IMR-90 (cell line): ENCODE measurements around the gene SHISA3.

Experiments
- BHLHE40 ChIP-seq: fragments of 150-350 bp; IDR thresholded peaks from 2 replicates; pipeline ENCODE4 v1.6.1; 2016; ENCODE audit warnings: mild to moderate bottlenecking, low read depth, low read length
- CEBPB ChIP-seq: IDR thresholded peaks from 2 replicates; pipeline ENCODE4 v1.6.1; 2012; ENCODE audit warnings: low read depth, low read length, improper control_type of control experiment
- CHD1 ChIP-seq: IDR thresholded peaks from 2 replicates; pipeline ENCODE4 v1.6.1; 2012; ENCODE audit warnings: low read depth, low read length, improper control_type of control experiment
- MAFK ChIP-seq: IDR thresholded peaks from 2 replicates; pipeline ENCODE4 v1.6.1; 2012; ENCODE audit warnings: low read depth, low read length, improper control_type of control experiment
- MAZ ChIP-seq: IDR thresholded peaks from 2 replicates; pipeline ENCODE4 v1.6.1; 2012; ENCODE audit warnings: low read depth, mild to moderate bottlenecking, low read length, improper control_type of control experiment, moderate library complexity, borderline replicate concordance
- MXI1 ChIP-seq: IDR thresholded peaks from 2 replicates; pipeline ENCODE4 v1.6.1; 2012; ENCODE audit warnings: low read depth, mild to moderate bottlenecking, low read length, moderate library complexity, borderline replicate concordance
- POLR2A ChIP-seq: IDR thresholded peaks from 2 replicates; pipeline ENCODE4 v1.6.1; 2012; ENCODE audit warnings: mild to moderate bottlenecking, low read depth, low read length
- RAD21 ChIP-seq: IDR thresholded peaks from 2 replicates; pipeline ENCODE4 v1.6.1; 2012; ENCODE audit warnings: low read length, improper control_type of control experiment
- SMC3 ChIP-seq: fragments of 150-350 bp; IDR thresholded peaks from 2 replicates; pipeline ENCODE4 v1.6.1; 2016; ENCODE audit warnings: low read depth, mild to moderate bottlenecking, antibody characterized with exemption, low read length, moderate library complexity
- TF ChIP-seq, protein P1 (sequence below): conservative IDR thresholded peaks from 2 replicates; pipeline ENCODE4 v1.5.1; 2012; ENCODE audit warnings: mild to moderate bottlenecking, low read depth, low read length, improper control_type of control experiment
- TF ChIP-seq, protein P2 (sequence below): fragments of 150-350 bp; IDR thresholded peaks from 2 replicates; pipeline ENCODE4 v1.6.1; 2017; ENCODE audit warnings: mild to moderate bottlenecking, antibody characterized with exemption, low read length, low read depth
- TF ChIP-seq, protein P3 (sequence below): fragments of 150-350 bp; IDR thresholded peaks from 2 replicates; pipeline ENCODE4 v1.6.1; 2016; ENCODE audit warnings: low read depth, mild to moderate bottlenecking, low read length, moderate library complexity, borderline replicate concordance

DNA sequence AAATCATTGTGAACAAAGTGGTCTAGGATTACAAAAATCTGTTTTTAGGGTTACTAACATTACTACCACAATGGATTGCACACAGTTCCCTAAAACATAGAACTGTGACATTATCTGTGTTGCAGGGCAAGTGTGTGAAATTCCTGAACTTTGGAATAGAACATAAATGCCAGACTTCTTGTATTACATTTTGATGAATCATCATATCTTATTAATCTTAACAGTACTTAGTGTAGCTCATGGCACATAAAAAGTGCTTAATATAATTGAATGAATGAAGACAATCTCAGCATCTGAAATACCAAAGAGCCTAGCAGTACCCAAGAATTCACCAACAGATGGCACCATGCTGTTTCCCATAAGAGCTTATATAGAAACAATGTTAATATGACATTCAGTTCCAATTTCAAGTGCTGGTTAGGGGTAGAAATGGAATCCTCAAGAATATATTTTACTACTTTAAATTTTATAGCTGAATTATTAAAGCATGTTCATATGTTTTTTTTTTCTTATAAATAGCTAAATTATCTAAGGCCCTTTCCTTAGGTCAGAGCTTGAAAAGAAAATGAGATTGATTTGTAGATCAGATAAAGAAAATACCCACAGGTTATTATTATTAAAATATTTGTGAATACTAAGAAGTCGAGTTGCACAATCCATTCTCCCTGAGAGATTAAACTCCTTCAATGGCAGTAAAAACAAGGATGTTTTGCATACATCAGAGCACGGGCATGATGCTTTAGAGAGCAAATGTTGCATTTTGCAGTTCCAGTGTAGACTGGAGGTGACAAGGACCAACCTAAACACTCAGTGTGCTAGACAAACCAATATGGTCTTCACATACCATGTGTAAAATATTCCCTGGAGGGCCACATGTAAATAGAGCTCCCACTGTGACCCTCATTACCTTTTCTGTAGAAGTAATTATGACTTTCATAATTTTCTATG, 25.7 kb upstream of the SHISA3 start:
- TF ChIP-seq, protein P1, sequence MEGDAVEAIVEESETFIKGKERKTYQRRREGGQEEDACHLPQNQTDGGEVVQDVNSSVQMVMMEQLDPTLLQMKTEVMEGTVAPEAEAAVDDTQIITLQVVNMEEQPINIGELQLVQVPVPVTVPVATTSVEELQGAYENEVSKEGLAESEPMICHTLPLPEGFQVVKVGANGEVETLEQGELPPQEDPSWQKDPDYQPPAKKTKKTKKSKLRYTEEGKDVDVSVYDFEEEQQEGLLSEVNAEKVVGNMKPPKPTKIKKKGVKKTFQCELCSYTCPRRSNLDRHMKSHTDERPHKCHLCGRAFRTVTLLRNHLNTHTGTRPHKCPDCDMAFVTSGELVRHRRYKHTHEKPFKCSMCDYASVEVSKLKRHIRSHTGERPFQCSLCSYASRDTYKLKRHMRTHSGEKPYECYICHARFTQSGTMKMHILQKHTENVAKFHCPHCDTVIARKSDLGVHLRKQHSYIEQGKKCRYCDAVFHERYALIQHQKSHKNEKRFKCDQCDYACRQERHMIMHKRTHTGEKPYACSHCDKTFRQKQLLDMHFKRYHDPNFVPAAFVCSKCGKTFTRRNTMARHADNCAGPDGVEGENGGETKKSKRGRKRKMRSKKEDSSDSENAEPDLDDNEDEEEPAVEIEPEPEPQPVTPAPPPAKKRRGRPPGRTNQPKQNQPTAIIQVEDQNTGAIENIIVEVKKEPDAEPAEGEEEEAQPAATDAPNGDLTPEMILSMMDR = peak; percentile 70
- TF ChIP-seq POLR2A (no peak), MXI1 (no peak), MAZ (no peak), RAD21 (peak; percentile 69), SMC3 (peak; percentile 75), CHD1 (no peak), CEBPB (no peak), BHLHE40 (no peak), MAFK (peak; percentile 88)
- TF ChIP-seq, protein P2, sequence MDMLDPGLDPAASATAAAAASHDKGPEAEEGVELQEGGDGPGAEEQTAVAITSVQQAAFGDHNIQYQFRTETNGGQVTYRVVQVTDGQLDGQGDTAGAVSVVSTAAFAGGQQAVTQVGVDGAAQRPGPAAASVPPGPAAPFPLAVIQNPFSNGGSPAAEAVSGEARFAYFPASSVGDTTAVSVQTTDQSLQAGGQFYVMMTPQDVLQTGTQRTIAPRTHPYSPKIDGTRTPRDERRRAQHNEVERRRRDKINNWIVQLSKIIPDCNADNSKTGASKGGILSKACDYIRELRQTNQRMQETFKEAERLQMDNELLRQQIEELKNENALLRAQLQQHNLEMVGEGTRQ = no peak
- TF ChIP-seq, protein P3, sequence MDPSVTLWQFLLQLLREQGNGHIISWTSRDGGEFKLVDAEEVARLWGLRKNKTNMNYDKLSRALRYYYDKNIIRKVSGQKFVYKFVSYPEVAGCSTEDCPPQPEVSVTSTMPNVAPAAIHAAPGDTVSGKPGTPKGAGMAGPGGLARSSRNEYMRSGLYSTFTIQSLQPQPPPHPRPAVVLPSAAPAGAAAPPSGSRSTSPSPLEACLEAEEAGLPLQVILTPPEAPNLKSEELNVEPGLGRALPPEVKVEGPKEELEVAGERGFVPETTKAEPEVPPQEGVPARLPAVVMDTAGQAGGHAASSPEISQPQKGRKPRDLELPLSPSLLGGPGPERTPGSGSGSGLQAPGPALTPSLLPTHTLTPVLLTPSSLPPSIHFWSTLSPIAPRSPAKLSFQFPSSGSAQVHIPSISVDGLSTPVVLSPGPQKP = no peak
